ENCODE results near the gene ZNF607. TPM values are rescaled to one million over a fixed set of nuclear protein-coding genes. Genes with fewer than 3 reads are reported as not detected.

The ZNF607 gene
- total RNA-seq, 2 experiments from 2014 or later = 7.4 to 7.8 TPM

- intact Hi-C loops (cut with micrococcal nuclease) = no loop called here
- ATAC-seq (no peak), DNase-seq (no peak)
- TF ChIP-seq CTCF (IDR thresholded peaks at IDR 0.05) = no peak
- ChIA-PET CTCF (interaction anchor here (0.6 kb wide), 1 partner anchor 186 kb away, joined by 3 read pairs; the partner anchor contains the start of gene WDR87), POLR2A (interaction anchor here (0.6 to 0.8 kb wide), 2 partner anchors 60 to 398 kb away, joined by 3 read pairs; partner anchors contain the start of gene ZNF573)
- Mint-ChIP-seq H3K4me1 (ENCODE audit: low read depth) (peaks cover 14% of the 10 kb centered on the region), H3K27ac (peak overlapping the region; percentile 90), H3K36me3 (ENCODE audit: low read depth) (peaks cover 28% of the 10 kb centered on the region), H3K4me3 (peak overlapping the region; percentile 96), H3K9me3 (peaks cover 6% of the 10 kb centered on the region), H3K27me3 (no peaks in the 10 kb centered on the region)
Measured at GRCh38 chr19:37719927-37720265, 335 bp upstream of the ZNF607 start.

GRCh38 chr19:37718304-37718703 lies 1.3 kb downstream of the ZNF607 start:
- TF ChIP-seq CTCF (IDR thresholded peaks at IDR 0.05) = no peak
- DNase-seq = no peak
- Mint-ChIP-seq H3K4me3 (peak overlapping the region; percentile 96), H3K36me3 (ENCODE audit: low read depth) (peaks cover 40% of the 10 kb centered on the region), H3K27me3 (no peaks in the 10 kb centered on the region), H3K27ac (peak overlapping the region; percentile 91), H3K9me3 (peaks cover 4% of the 10 kb centered on the region), H3K4me1 (ENCODE audit: low read depth) (peaks cover 14% of the 10 kb centered on the region)
- no peak for ATAC-seq
- ChIA-PET POLR2A (interaction anchor here (1.0 kb wide), 1 partner anchor 26 kb away, joined by 6 read pairs; no protein-coding TSS in a partner anchor), CTCF (no interaction called here)
- intact Hi-C loops (cut with micrococcal nuclease) = no loop called here

GRCh38 chr19:37716140-37716539 lies 3.4 kb downstream of the ZNF607 start:
- Mint-ChIP-seq H3K4me1 (ENCODE audit: low read depth) (peaks cover 14% of the 10 kb centered on the region), H3K27me3 (no peaks in the 10 kb centered on the region), H3K4me3 (no peak overlapping the region), H3K9me3 (peaks cover 18% of the 10 kb centered on the region), H3K27ac (no peak overlapping the region), H3K36me3 (ENCODE audit: low read depth) (peaks cover 59% of the 10 kb centered on the region)
- no peak for DNase-seq
- TF ChIP-seq CTCF (IDR thresholded peaks at IDR 0.05) = no peak
- CTCF ChIA-PET = no interaction called here
- intact Hi-C loops (cut with micrococcal nuclease) = no loop called here
- ATAC-seq = no peak
- POLR2A ChIA-PET = no interaction called here

- Mint-ChIP-seq H3K27me3 (no peaks in the 10 kb centered on the region), H3K36me3 (ENCODE audit: low read depth) (peaks cover 81% of the 10 kb centered on the region), H3K9me3 (peaks cover 41% of the 10 kb centered on the region), H3K27ac (no peak overlapping the region), H3K4me1 (ENCODE audit: low read depth) (peaks cover 2% of the 10 kb centered on the region), H3K4me3 (no peak overlapping the region)
- ChIA-PET POLR2A (no interaction called here), CTCF (no interaction called here)
- TF ChIP-seq CTCF (IDR thresholded peaks at IDR 0.05) = no peak
- DNase-seq (no peak), ATAC-seq (no peak)
- intact Hi-C loops (cut with micrococcal nuclease) = no loop called here
Measured at GRCh38 chr19:37706052-37706605, 13.4 kb downstream of the ZNF607 start.

- no peak for TF ChIP-seq CTCF (IDR thresholded peaks at IDR 0.05)
- ATAC-seq (no peak), DNase-seq (no peak)
- Mint-ChIP-seq H3K9me3 (peaks cover 48% of the 10 kb centered on the region), H3K4me1 (ENCODE audit: low read depth) (no peaks in the 10 kb centered on the region), H3K27ac (no peak overlapping the region), H3K27me3 (no peaks in the 10 kb centered on the region), H3K36me3 (ENCODE audit: low read depth) (peaks cover 71% of the 10 kb centered on the region), H3K4me3 (no peak overlapping the region)
- intact Hi-C loops (cut with micrococcal nuclease) = no loop called here
- ChIA-PET POLR2A (no interaction called here), CTCF (no interaction called here)
Measured at GRCh38 chr19:37699057-37699456, 20.5 kb downstream of the ZNF607 start.

Data from activated CD8-positive, alpha-beta T cell treated with anti-CD3 and anti-CD28 coated beads for 36 hours (primary cell).